CD4-positive, alpha-beta T cell (primary cell): ENCODE results near the gene KIAA0319L. TPM values are rescaled to one million over a fixed set of nuclear protein-coding genes. Genes with fewer than 3 reads are reported as not detected.
"Not testable (repeated sequence)": the region's sequence is repeated elsewhere in the genome, so short reads cannot be mapped to it uniquely, and the experiment has no call there.

Source experiments
- ATAC-seq: fragments of 200-7000 bp; cut with Tn5 transposase; one replicate; pipeline ENCODE4 v1.10.0; 2022; ENCODE audit warnings: mild to moderate bottlenecking; ENCODE audit not compliant: poor library complexity
- CTCF ChIA-PET: fragments of 350-600 bp; sonication (Branson Sonifier 250); formaldehyde crosslinking; loops from one replicate; lab custom pipeline; 2021; ENCODE audit warnings: antibody characterized with exemption, inconsistent platforms; lab: Charles Lee
- POLR2A ChIA-PET: fragments of 350-600 bp; sonication (Branson Sonifier 250); formaldehyde crosslinking; loops from one replicate; lab custom pipeline; 2021; ENCODE audit warnings: antibody characterized with exemption, inconsistent platforms; lab: Charles Lee
- DNase-seq, 14 experiments: peaks; one replicate each; pipeline ENCODE4 v3.0.0-alpha.2; 2013 to 2020; ENCODE audit warnings: mixed read lengths in 2 of 14
- H3K27ac ChIP-seq, 2 donors: one replicate each; pipeline versions ENCODE4 v1.5.1 to v1.7.0; 2013; ENCODE audit warnings: low read length in 2 of 2, low read depth in 1 of 2, mild to moderate bottlenecking in 1 of 2
- H3K27me3 ChIP-seq, 2 experiments: 1 replicate in 1 of 2; 2 replicates in 1 of 2; pipeline versions ENCODE4 v1.6.1 to v1.7.0; 2013; ENCODE audit warnings: low read length in 2 of 2, control low read depth in 1 of 2, mild to moderate bottlenecking in 1 of 2, moderate library complexity in 1 of 2; ENCODE audit not compliant: insufficient read depth in 2 of 2, control insufficient read depth in 1 of 2
- H3K36me3 ChIP-seq: one replicate; pipeline ENCODE4 v1.6.1; 2013; ENCODE audit warnings: low read length, control low read depth; ENCODE audit not compliant: insufficient read depth
- H3K4me1 ChIP-seq: one replicate; pipeline ENCODE4 v1.6.1; 2013; ENCODE audit warnings: low read length, control low read depth; ENCODE audit not compliant: insufficient read depth
- H3K4me3 ChIP-seq: one replicate; pipeline ENCODE4 v1.5.1; 2013; ENCODE audit warnings: mild to moderate bottlenecking, low read length, moderate library complexity
- H3K9me3 ChIP-seq, 2 experiments: 1 replicate in 1 of 2; 2 replicates in 1 of 2; pipeline versions ENCODE4 v1.6.1 to v1.7.0; 2013; ENCODE audit warnings: low read length in 2 of 2, mild to moderate bottlenecking in 2 of 2, control low read depth in 1 of 2, moderate library complexity in 1 of 2; ENCODE audit not compliant: control insufficient read depth in 1 of 2, insufficient read depth in 1 of 2
- H3K27ac Mint-ChIP-seq: one replicate; pipeline ENCODE4 v1.8.0; 2020; ENCODE audit warnings: mixed read lengths
- H3K27me3 Mint-ChIP-seq: one replicate; pipeline ENCODE4 v1.8.0; 2021; ENCODE audit warnings: mixed read lengths
- H3K36me3 Mint-ChIP-seq: one replicate; pipeline ENCODE4 v1.8.0; 2021; ENCODE audit warnings: low read depth, mixed read lengths
- H3K4me1 Mint-ChIP-seq: one replicate; pipeline ENCODE4 v1.8.0; 2021; ENCODE audit warnings: low read depth, mixed read lengths
- H3K4me3 Mint-ChIP-seq: one replicate; pipeline ENCODE4 v1.8.0; 2020; ENCODE audit warnings: mild to moderate bottlenecking, mixed read lengths
- H3K9me3 Mint-ChIP-seq: one replicate; pipeline ENCODE4 v1.8.0; 2020; ENCODE audit warnings: mixed read lengths
- intact Hi-C, 2 experiments: fragments of 100-400 bp; cut with DNase I in 1 of 2; cut with micrococcal nuclease in 1 of 2; formaldehyde crosslinking; loops; one replicate each; pipeline versions ENCODE4 v1.15.1 to v1.9.0; 2023 to 2025; cut with DNase I, micrococcal nuclease
- total RNA-seq, 174 experiments: library from RNA in 2 of 174; stranded (reverse) in 2 of 174; gene quantifications; one replicate each; pipeline ENCODE4 v1.2.3 and lab custom pipeline; 2021 to 2026
- TF ChIP-seq, protein P1 (sequence below): fragments of 200-600 bp; IDR thresholded peaks from one replicate; pipeline ENCODE4 v1.8.0; 2022; ENCODE audit warnings: antibody characterized with exemption, mild to moderate bottlenecking

KIAA0319L gene
- total RNA-seq, 2 experiments from 2014 or later = 50.9 to 53.3 TPM

- Histone ChIP-seq H3K36me3 (peaks cover 45% of the 10 kb centered on the region), H3K27ac (no peak overlapping the region), H3K4me1 (no peaks in the 10 kb centered on the region), H3K4me3 (no peak overlapping the region), H3K9me3 (no peaks in the 10 kb centered on the region), H3K27me3 (no peaks in the 10 kb centered on the region)
- intact Hi-C loops = no loop called here
- H3K4me3 Mint-ChIP-seq = no peak overlapping the region
- TF ChIP-seq, protein P1, sequence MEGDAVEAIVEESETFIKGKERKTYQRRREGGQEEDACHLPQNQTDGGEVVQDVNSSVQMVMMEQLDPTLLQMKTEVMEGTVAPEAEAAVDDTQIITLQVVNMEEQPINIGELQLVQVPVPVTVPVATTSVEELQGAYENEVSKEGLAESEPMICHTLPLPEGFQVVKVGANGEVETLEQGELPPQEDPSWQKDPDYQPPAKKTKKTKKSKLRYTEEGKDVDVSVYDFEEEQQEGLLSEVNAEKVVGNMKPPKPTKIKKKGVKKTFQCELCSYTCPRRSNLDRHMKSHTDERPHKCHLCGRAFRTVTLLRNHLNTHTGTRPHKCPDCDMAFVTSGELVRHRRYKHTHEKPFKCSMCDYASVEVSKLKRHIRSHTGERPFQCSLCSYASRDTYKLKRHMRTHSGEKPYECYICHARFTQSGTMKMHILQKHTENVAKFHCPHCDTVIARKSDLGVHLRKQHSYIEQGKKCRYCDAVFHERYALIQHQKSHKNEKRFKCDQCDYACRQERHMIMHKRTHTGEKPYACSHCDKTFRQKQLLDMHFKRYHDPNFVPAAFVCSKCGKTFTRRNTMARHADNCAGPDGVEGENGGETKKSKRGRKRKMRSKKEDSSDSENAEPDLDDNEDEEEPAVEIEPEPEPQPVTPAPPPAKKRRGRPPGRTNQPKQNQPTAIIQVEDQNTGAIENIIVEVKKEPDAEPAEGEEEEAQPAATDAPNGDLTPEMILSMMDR = no peak
- ATAC-seq (no peak), DNase-seq (no peak)
- POLR2A ChIA-PET = no interaction called here
- no peaks in the 10 kb centered on the region for H3K9me3 Mint-ChIP-seq
- no peaks in the 10 kb centered on the region for H3K27me3 Mint-ChIP-seq
- no peak overlapping the region for H3K27ac Mint-ChIP-seq
- peaks cover 81% of the 10 kb centered on the region for H3K36me3 Mint-ChIP-seq
- CTCF ChIA-PET = interaction anchor here (0.6 to 1.3 kb wide), 2 partner anchors 24 to 255 kb away, joined by 3 read pairs; no protein-coding TSS in a partner anchor
- H3K4me1 Mint-ChIP-seq = no peaks in the 10 kb centered on the region
Measured at GRCh38 chr1:35475356-35475755, 81.8 kb downstream of the KIAA0319L start.

DNA sequence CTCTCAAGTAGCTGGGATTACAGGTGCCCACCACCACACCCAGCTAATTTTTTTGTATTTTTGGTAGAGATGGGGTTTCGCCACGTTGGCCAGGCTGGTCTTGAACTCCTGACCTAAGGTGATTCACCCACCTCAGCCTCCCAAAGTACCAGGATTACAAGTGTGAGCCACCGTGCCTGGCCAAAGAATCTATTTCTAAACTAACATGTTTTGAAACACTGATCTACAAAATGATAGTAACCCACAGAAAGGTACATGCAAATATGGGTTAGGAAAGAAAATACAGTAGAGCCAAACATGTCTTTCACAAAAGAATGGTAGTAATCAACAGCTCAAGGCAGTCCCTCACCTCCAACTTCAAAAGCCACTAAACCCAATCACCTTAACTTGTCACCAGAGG, 84.0 kb downstream of the KIAA0319L start:
- H3K36me3 ChIP-seq = peaks cover 51% of the 10 kb centered on the region
- H3K4me3 ChIP-seq, H3K4me3 Mint-ChIP-seq, CTCF ChIA-PET, DNase-seq, H3K9me3 ChIP-seq, H3K4me1 ChIP-seq, H3K27me3 Mint-ChIP-seq, H3K4me1 Mint-ChIP-seq, H3K27ac Mint-ChIP-seq, intact Hi-C loops, H3K27ac ChIP-seq, ATAC-seq, H3K9me3 Mint-ChIP-seq, H3K27me3 ChIP-seq, POLR2A ChIA-PET: not testable (repeated sequence)
- peaks cover 88% of the 10 kb centered on the region for H3K36me3 Mint-ChIP-seq

GRCh38 chr1:35470977-35471613, 86.1 kb downstream of the KIAA0319L start:
- Mint-ChIP-seq H3K36me3 (peaks cover 87% of the 10 kb centered on the region), H3K27ac (no peak overlapping the region), H3K4me1 (no peaks in the 10 kb centered on the region), H3K4me3 (no peak overlapping the region), H3K9me3 (no peaks in the 10 kb centered on the region), H3K27me3 (no peaks in the 10 kb centered on the region)
- POLR2A ChIA-PET = interaction anchor here (0.8 to 1.2 kb wide), 2 partner anchors 36 to 67 kb away, joined by 3 to 4 read pairs; no protein-coding TSS in a partner anchor
- TF ChIP-seq, protein P1 = no peak
- no peak overlapping the region for H3K4me3 ChIP-seq
- CTCF ChIA-PET = no interaction called here
- H3K36me3 ChIP-seq = peaks cover 48% of the 10 kb centered on the region
- H3K4me1 ChIP-seq = no peaks in the 10 kb centered on the region
- H3K27me3 ChIP-seq = no peaks in the 10 kb centered on the region
- no peak overlapping the region for H3K27ac ChIP-seq
- ATAC-seq (no peak), DNase-seq (no peak)
- intact Hi-C loops = no loop called here
- no peaks in the 10 kb centered on the region for H3K9me3 ChIP-seq
